HG03571 (cell line): Measurements from ENCODE around the gene TMC5.
"Not testable (repeated sequence)": the region's sequence is repeated elsewhere in the genome, so short reads cannot be mapped to it uniquely, and the experiment has no call there.

Source experiments
- ATAC-seq: cut with Tn5 transposase; IDR thresholded peaks from one replicate; pipeline ENCODE4 v1.9.1; 2021; ENCODE audit not compliant: unreplicated experiment

The TMC5 gene

DNA sequence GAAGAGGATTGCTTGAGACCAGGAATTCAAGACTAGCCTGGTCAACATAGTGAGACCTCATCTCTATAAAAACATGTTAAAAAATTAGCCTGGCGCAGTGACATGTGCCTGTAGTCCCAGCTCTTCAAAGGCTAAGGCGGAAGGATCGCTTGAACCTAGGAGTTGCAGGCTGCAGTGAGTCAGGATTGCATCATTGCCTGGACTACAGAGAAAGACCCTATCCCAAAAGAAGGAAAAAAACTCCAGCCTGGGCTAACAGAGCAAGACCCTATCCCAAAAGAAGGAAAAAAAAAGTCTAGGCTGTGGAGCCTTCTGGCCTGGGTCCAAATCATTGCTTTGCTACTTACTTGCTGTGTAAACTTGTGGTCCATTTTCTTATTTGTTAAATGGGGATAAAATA, 111.0 kb downstream of the TMC5 start:
- ATAC-seq: no peak

- no peak for ATAC-seq
These were observed 114.9 kb downstream of the TMC5 start for GRCh38 chr16:19532601-19533000.

DNA sequence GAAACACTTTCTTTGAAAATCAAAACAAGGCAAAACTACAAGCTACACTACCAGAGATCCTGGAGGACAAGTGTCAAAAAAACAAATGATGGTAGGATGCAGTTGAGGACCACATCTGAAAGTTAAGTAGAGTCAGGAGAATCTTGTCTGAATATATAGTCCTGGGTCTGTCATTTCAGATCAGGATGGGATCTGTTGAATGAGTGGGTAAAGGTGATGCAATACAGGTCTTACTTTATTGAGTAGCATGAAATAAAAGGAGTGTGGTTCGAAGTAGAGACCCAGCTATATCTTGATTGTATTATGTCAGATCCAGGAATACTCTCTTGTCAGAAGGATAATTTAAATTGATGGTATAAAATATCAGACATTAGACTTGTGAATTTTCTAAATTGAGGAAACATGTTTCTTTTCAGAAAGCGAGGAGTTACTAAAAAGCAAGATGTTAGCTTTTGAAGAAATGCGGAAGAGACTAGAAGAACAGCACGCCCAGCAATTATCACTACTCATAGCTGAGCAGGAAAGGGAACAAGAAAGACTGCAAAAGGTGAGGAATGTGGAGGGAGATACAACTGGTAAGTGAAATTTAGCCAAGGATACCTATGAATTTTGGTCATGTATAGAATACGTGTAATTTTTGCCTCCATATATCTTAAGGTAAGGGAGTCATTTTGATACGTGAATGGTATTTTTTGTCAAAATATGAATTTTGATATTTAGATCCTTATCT, 122.7 kb downstream of the TMC5 start:
- ATAC-seq: no peak

DNA sequence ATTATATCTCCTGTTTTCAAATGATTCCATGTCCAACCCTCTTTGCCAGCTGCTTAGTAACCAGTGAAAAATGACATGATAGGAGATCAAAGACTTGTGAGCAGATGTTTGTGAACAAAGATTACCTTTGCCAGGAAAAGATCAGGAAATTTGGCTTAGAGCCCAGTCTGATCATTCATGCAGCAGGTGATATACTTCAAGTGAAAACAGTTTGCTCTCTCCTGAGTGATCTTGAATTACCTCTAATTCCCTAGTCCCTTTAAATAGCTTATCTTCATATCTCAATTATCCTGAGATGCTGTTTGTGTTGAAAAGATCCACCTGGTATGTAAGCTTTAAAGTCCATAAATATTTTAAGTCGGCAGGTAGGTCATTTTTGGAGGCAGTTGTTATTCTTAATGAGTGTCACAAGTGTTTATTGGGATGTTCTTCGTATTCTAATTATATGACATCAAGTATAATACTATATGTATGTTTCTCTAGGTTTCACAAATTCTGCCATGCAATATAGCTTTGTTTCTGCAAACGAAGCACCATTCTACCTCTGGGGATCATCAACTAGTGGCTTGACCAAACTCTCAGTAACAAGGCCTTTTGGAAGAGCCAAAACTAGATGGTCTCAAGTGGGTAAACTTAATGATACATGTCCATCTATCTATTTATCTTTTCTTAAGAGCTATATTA, 124.6 kb downstream of the TMC5 start:
- ATAC-seq: no peak

DNA sequence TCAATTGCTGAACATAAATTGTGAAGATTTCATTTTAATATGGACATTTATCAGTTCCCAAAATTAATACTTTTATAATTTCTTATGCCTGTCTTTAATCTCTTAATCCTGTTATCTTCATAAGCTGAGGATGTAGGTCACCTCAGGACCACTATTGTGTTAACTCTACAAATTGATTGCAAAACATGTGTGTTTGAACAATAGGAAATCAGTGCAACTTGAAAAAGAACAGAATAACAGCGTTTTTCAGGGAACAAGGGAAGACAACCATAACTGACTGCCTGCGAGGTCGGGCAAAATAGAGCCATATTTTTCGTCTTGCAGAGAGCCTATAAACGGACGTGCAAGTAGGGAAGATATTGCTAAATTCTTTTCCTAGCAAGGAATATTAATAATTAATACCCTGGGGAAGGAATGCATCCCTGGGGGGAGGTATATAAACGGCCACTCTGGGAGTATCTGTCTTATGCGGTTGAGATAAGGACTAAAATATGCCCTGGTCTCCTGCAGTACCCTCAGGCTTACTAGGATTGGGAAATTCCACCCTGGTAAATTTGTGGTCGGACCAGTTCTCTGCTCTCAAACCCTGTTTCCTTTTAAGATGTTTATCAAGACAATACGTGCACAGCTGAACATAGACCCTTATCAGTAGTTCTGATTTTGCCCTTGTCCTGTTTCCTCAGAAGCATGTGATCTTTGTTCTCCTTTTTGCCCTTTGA, 125.8 kb downstream of the TMC5 start:
- not testable (repeated sequence) for ATAC-seq

DNA sequence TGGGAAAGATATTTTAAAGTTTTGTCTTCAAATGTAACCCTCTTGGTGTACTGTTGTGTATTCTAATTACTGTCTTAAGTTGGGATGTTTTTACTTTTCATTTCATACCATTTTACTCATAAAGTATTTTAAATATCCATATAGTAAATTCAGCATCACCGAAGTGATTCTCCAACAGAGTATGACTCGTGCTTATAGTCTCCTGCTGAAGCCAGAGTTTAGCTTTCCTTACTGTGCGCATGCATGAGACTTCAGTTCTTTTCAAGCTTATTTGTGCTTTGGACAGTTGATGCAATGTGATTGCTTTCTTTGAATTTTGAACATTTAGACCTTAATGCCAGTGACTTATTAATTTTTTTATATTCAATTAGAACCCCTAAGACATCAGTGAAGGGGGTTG, 130.5 kb downstream of the TMC5 start:
- ATAC-seq: no peak
